Coronary artery (tissue), 2 donors: Measurements from ENCODE around the gene TSPAN9.
A peak's percentile ranks its signal among the peaks of the same experiment; 100 is the strongest.

ENCODE experiments used
- DNase-seq: peaks from one replicate; pipeline ENCODE4 v3.0.0-alpha.2; 2017; ENCODE audit warnings: low spot score
- H3K27ac ChIP-seq, 2 donors: fragments of 200-600 bp; sonication (generic); one replicate each; pipeline ENCODE4 v1.5.1; 2016 to 2019
- H3K4me3 ChIP-seq: fragments of 200-600 bp; sonication (generic); 2 replicates; pipeline ENCODE4 v1.5.1; 2016; ENCODE audit warnings: mild to moderate bottlenecking, moderate library complexity
- TF ChIP-seq, protein P1 (sequence below): fragments of 200-600 bp; sonication (generic); IDR thresholded peaks from one replicate; pipeline ENCODE4 v1.5.1; 2019; ENCODE audit warnings: antibody characterized with exemption

The TSPAN9 gene

GRCh38 chr12:3098436-3098835 lies 21.3 kb downstream of the TSPAN9 start:
- peak overlapping the region; percentile 88 to 95 for H3K27ac ChIP-seq
- no peak overlapping the region for H3K4me3 ChIP-seq
- no peak for DNase-seq
- TF ChIP-seq, protein P1, sequence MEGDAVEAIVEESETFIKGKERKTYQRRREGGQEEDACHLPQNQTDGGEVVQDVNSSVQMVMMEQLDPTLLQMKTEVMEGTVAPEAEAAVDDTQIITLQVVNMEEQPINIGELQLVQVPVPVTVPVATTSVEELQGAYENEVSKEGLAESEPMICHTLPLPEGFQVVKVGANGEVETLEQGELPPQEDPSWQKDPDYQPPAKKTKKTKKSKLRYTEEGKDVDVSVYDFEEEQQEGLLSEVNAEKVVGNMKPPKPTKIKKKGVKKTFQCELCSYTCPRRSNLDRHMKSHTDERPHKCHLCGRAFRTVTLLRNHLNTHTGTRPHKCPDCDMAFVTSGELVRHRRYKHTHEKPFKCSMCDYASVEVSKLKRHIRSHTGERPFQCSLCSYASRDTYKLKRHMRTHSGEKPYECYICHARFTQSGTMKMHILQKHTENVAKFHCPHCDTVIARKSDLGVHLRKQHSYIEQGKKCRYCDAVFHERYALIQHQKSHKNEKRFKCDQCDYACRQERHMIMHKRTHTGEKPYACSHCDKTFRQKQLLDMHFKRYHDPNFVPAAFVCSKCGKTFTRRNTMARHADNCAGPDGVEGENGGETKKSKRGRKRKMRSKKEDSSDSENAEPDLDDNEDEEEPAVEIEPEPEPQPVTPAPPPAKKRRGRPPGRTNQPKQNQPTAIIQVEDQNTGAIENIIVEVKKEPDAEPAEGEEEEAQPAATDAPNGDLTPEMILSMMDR: no peak

DNA sequence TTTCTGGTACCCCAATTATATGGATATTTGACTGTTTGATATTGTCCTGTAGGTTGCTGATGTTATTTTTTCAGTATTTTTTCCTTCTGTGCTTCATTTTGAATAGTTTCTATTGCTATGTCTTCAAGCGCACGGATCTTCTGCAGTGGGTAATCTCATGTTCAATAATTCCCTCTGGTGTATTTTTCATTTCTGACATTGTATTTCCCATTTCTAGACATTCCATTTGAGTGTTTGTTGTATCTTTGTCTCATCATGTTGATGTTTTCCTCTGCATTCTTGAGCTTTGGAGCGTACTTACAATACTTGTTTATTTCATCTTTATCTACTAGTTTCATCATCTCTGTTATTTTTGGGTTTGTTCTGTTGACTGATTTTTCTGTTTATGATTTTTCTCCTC lies 22.0 kb downstream of the TSPAN9 start:
- TF ChIP-seq, protein P1: no peak
- no peak for DNase-seq
- peak overlapping the region in 1 of 2 donors; percentile 56 for H3K27ac ChIP-seq
- H3K4me3 ChIP-seq: no peak overlapping the region

GRCh38 chr12:3101309-3102024 lies 24.3 kb downstream of the TSPAN9 start:
- DNase-seq: peak; percentile 36
- TF ChIP-seq, protein P1: no peak
- Histone ChIP-seq H3K4me3 (no peak overlapping the region), H3K27ac (peak overlapping the region in 1 of 2 donors; percentile 13)

DNA sequence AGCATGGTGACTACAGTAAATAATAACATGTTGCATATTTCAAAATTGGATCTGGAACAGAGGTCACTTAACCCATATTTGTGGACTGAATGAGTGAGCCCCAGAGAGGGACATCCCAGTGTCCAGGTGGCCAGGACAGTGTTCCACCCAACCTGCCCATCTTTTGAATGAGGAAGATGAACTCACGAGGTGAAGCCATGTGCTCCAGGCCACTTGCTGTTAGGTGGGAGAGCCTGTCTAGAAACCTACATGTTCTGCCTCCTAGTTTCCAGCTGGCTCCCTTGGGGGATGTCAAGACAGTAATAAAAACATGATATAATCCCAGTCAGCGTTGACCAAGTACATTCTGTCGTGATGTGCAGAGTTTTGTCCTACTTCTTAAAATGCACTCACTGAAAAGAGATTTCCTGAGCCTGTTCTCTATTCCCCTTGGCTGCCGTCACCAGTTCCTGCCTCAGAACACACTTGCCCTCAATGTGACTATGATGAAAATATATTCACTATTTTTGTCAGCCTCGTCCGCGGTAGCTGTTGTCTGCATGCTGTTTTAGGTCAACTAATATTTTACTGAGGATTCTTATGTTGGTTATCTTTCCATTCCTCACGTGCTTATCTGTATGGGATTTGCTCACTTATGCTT lies 25.7 kb downstream of the TSPAN9 start:
- H3K4me3 ChIP-seq: no peak overlapping the region
- peak overlapping the region in 1 of 2 donors; percentile 59 for H3K27ac ChIP-seq
- TF ChIP-seq, protein P1: no peak
- peak; percentile 55 for DNase-seq

DNA sequence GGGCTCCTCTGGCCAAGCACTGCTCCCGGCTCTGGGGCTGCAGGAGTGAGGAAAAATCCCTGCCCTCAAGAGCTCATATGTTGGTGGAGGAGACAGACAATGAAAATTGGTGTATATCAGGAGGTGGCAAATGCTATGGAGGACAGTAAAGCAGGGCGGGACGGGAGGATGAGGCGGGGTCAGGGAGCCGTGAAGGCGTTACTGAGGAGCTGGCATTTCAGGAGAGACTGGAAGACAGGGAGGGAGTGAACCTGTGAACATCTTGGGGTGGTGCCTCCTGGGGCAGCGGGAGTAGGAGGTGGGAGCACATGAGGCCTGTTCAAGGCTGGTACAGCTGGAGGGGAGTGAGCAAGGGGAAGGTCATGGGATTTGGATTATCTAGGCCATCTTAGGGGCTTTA lies 26.6 kb downstream of the TSPAN9 start:
- Histone ChIP-seq H3K27ac (peak overlapping the region in 1 of 2 donors; percentile 59), H3K4me3 (no peak overlapping the region)
- DNase-seq: peak; percentile 38
- TF ChIP-seq, protein P1: no peak

- H3K4me3 ChIP-seq: no peak overlapping the region
These were observed 28.7 kb downstream of the TSPAN9 start for GRCh38 chr12:3105690-3106479.

More at GRCh38 chr12:3105690-3106479, 28.7 kb downstream of the TSPAN9 start:
- no peak overlapping the region for H3K27ac ChIP-seq
- TF ChIP-seq, protein P1: no peak
- no peak for DNase-seq
